ENCODE results near the gene FKBP5. TPM values are rescaled to one million over a fixed set of nuclear protein-coding genes. Genes with fewer than 3 reads are reported as not detected.

The FKBP5 gene
- total and polyA plus RNA-seq, 9 of the 15 experiments (the other 6 are each of a cell fraction or from before 2014, with no cell fraction given), result 32.7 to 151 (median 75.0) TPM

- TF ChIP-seq FOXA3 (CRISPR knock-in tag; conservative IDR thresholded peaks at IDR 0.05 in 1 of 2, IDR thresholded peaks at IDR 0.05 in 1 of 2) (no peak), ZHX1 (conservative IDR thresholded peaks at IDR 0.05; ENCODE audit: low read length) (no peak), MNT (conservative IDR thresholded peaks at IDR 0.05) (no peak), POLR3A (IDR thresholded peaks at IDR 0.05; ENCODE audit: borderline replicate concordance, extremely low read depth, insufficient read depth, insufficient read length) (no peak), POLR2H (tag; IDR thresholded peaks at IDR 0.05; ENCODE audit: low read depth) (no peak), DDX20 (tag; IDR thresholded peaks at IDR 0.05; ENCODE audit: low read depth) (no peak), SREBF2 (CRISPR knock-in tag; IDR thresholded peaks at IDR 0.05) (no peak), CHCHD3 (CRISPR knock-in tag; IDR thresholded peaks at IDR 0.05) (no peak), KDM5B (IDR thresholded peaks at IDR 0.05; ENCODE audit: insufficient replicate concordance, low read depth, low read length) (no peak), TRIM24 (IDR thresholded peaks at IDR 0.05) (peak; percentile 97 to 99), PCBP1 (IDR thresholded peaks at IDR 0.05; ENCODE audit: low read depth, low read length, poor library complexity, severe bottlenecking) (no peak), PKNOX1 (IDR thresholded peaks at IDR 0.05) (no peak), RFX5 (IDR thresholded peaks at IDR 0.05; ENCODE audit: low read depth, low read length) (no peak), TSHZ1 (CRISPR knock-in tag; IDR thresholded peaks at IDR 0.05) (no peak)
Observed at GRCh38 chr6:35694462-35694861, 5.7 kb upstream of the FKBP5 start (continued).
